HG03103 (cell line): Measurements from ENCODE around the gene TNFRSF21.

Experiments used
- ATAC-seq: cut with Tn5 transposase; IDR thresholded peaks from one replicate; pipeline ENCODE4 v1.9.1; 2021; ENCODE audit warnings: low read depth; ENCODE audit not compliant: unreplicated experiment

The TNFRSF21 gene

DNA sequence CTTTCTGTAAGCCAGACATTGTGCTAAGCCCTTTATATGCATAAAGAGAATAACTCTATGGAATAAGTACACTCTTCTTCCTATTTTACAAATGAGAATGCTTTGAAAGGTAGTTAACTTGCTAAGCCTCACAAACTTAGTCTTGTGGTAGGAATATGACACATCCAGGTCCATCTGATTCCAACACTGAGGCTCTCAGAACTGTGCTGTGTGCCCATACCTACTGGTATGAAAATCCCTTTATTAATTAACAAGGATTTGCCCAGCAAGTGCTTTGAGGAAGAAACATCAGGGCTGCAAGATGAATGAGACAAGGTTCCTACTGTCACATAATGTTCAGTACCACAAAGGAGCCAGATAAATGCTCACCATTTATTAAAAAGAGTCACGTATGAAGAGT is 122.6 kb downstream of the TNFRSF21 start:
- ATAC-seq: no peak

DNA sequence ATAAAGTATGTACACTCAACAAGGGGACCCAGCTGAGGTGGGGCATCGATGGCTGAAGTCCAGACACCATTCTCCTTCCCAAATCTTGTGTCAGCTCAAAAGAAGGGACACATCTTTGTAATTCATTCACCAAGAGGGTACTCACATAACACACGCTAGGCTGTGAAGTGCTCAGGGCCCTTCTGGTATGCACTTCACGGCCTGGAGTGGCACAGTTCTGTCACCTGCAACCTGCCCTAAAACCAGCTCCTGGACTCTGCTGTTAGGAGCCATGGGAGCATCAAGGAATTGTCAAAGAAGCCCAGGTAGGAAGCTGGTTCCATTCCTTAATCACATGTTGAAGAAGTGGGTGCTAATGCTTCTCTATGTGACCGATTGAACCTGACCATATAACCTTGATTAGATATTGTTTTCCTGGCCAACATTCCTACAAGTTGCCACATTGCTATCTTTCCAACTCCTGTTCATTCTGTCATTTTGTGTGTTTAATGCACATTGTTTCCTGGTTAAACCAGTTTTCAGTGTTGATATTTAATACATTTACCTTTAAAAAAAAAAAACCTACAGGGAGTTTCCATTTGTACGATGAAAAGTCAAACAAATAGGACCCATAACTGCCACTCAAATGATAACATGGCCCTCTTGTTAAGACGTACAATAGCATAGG is 127.3 kb downstream of the TNFRSF21 start:
- no peak for ATAC-seq

DNA sequence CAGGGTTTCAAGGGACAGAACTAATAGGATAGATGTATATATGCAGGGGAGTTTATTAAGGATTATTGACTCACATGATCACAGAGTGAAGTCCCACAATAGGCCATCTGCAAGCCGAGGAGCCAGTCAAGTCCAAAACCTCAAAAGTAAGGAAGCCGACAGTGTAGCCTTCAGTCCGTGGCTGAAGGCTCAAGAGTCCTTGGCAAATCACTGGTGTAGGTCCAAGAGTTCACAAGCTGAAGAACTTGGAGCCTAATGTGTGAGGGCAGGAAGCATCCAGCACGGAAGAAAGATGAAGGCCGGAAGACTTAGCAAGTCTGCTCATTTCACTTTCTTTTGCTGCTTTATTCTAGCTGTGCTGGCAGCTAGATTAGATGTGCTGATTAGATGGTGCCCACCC is 128.0 kb downstream of the TNFRSF21 start:
- no peak for ATAC-seq
